HG02798 (cell line): Measurements from ENCODE around the gene SOX2.

Experiments
- ATAC-seq: cut with Tn5 transposase; IDR thresholded peaks from one replicate; pipeline ENCODE4 v1.9.1; 2021; ENCODE audit warnings: mild to moderate bottlenecking; ENCODE audit not compliant: unreplicated experiment, poor library complexity

Gene SOX2

DNA sequence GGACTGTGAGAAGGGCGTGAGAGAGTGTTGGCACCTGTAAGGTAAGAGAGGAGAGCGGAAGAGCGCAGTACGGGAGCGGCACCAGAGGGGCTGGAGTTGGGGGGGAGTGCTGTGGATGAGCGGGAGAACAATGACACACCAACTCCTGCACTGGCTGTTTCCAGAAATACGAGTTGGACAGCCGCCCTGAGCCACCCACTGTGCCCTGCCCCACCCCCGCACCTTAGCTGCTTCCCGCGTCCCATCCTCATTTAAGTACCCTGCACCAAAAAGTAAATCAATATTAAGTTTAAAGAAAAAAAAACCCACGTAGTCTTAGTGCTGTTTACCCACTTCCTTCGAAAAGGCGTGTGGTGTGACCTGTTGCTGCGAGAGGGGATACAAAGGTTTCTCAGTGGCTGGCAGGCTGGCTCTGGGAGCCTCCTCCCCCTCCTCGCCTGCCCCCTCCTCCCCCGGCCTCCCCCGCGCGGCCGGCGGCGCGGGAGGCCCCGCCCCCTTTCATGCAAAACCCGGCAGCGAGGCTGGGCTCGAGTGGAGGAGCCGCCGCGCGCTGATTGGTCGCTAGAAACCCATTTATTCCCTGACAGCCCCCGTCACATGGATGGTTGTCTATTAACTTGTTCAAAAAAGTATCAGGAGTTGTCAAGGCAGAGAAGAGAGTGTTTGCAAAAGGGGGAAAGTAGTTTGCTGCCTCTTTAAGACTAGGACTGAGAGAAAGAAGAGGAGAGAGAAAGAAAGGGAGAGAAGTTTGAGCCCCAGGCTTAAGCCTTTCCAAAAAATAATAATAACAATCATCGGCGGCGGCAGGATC is at the start of gene SOX2:
Gene SOX2, plus strand, starts transcription at position 601 of the 811 bp plus-strand sequence. CDS start 436 bp downstream, outside the sequence.
- no peak for ATAC-seq

- ATAC-seq: no peak
Observed at GRCh38 chr3:181683563-181683962, 28.2 kb upstream of the SOX2 start.

DNA sequence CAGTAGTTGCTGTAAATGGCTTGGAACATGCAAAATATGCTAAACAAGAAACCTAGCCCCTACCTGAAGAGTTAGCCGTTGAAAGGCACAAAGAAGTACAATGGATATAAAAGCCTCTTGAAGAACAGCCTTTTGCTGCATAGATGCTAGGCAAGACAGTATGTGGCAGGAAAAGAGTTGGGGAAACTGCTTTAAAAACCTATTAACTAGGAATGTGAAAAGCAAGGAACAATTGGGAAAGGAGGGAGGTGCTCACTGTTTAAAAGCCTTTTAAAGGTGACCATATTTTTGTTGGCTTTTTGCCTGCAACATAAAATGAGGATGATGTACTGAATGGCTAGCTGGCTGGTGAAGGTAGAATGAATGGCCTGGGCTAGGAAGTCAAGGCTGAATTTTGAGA is 24.5 kb upstream of the SOX2 start:
- no peak for ATAC-seq

DNA sequence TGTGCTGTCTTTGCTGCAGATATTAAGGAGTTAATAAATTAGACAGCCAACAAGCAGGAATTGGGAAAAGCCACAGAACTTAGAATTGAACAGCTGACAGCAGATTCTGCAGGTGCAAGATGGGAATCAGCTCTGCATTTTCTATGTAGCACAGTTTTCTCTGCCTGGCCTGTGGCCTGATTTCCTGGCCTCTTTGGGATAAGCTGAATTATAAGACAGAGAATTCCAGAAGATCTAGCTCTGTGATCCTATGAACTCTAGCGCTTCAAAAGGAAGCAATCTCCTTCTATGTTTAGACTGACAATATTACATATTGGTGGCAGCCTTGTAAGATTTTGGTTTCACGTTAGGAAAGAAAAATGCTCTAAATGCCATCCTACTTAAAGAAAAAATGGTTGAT is 24.0 kb upstream of the SOX2 start:
- ATAC-seq: no peak

- no peak for ATAC-seq
Observed at GRCh38 chr3:181689546-181689945, 22.2 kb upstream of the SOX2 start.

DNA sequence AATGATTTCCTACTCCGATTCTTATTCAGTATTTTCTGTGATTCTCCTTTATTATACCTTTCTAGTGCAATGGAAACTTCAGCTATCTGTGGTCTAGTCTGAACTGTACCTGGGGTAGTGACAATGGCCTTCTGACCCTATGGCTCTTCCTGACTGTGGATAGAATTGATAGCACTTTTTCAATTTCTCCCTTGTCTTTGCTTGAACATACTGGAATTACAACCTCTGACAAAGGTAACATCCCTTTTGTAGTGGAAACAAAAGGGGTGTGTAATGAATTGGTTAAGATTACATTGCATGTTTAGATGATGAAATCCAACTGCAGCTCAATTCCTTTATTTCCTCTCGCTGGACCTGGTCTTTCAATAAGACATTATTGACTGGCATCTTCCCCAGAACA is 21.0 kb upstream of the SOX2 start:
- ATAC-seq: no peak

DNA sequence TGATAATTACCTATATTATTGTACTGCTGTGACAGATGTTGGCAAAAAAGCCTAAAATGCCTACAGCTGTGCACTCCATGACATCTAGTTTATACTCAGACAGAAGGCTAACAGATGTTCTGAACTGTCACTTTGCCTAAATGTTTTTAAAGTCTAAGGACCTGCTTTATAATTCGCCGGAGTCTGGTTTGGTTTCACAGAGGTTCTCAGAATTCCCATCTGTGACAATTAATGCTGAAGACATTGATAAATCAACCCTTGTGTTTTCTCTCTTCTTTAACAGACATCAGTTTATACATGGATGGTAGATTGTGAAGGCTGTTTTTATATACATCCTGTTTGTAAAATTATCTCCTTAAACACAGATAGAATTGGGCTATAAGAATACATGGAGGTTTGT is 19.8 kb upstream of the SOX2 start:
- no peak for ATAC-seq

DNA sequence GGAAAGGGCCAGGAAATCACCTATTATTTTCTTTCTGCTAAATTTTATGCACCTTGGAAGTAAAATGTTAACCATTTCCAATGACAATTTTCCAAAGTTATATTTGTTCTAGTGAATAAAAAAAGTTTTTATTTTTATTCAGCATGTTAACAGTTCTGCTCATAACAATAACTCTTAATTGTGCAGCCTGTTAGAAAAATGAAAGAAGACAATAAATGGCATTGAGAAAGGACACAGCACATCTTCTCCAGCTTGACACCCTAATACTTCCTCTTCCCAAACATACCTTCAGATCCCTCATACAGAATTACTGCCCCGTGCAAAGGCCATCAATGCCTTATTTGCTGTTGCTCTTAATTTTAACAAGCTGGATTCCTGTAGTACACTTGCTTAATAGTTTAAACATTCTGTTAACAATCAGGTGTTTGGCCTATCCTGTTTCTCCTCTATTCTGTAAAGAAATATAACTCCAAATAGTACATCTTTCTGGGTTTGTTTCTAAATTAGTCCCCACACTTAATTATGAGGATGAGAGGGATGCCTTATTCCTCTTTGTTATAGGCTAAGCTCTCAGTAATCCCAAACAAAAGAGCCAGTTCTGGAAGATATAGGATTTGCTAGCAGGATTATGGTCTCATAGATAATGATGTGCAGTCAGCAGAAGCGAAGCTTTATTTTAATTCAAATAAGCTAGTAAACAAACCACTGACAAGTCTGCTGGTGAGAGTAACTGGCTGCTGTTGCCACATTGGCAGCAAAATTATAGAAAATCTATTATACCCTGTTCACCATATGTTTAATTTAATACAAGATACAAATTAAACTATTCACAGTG is 19.2 kb upstream of the SOX2 start:
- ATAC-seq: no peak

DNA sequence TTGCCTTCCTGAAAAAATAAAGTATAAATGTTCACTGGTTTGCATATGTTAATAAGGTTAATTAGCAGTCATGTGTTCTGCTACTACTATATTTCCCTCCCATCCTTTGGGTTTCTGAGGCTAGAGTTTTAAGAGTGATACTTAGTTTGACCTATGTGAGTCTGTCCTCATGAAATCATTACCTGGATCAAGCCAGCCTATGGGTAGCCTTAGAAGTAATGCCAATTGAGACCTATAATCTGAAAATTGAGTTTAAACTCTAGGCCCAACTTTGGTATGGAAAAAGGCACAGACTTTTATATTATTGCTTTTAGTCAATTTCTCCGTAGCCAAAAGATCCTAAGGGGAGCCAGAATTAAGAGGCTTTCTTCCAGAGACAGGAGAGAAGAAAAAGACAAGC is 18.4 kb upstream of the SOX2 start:
- no peak for ATAC-seq

DNA sequence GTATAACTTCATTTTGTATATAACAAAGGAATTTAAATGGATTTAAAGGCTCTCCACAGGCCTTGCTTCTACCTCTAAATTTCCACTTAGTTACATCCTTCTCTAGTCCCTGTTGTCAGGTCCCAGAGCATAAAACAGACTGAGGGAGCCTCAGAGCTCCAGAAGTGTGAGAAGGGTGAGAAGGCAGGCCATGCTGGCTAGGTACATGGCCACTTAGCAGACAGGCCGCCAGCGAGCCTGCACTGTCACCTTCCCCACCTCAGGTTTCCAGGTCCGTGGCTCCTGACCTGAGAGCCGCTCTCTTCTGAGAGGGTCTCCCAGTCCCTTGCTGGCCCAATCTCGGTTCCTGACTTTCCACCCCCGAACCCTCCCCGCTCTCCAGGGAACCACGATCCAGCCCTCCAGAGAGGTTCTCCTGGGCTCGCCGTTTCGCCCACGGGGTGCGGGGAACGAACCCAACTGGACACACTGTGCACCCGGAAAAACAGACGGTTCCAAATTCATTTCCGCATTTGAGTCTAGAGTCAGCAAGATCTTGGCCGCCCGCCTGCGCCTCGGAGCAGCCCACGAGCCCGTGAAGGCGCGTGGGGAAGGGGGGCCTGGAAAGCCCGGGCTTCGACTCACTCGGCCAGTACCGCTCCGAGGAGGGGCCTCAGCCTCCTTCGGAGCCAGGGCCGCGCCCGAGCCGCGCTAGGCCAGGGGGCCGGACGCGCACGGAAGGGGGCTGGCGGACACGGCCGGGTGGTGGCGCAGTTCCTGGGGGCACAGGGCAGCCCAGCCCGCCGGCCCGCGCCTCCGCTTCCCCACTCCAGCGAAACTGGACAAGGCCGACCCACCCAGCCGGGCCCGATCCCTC is 16.7 kb upstream of the SOX2 start:
- no peak for ATAC-seq

- ATAC-seq: no peak
Observed at GRCh38 chr3:181695661-181696491, 15.8 kb upstream of the SOX2 start.

- ATAC-seq: no peak
Observed at GRCh38 chr3:181696626-181697230, 15.0 kb upstream of the SOX2 start.

DNA sequence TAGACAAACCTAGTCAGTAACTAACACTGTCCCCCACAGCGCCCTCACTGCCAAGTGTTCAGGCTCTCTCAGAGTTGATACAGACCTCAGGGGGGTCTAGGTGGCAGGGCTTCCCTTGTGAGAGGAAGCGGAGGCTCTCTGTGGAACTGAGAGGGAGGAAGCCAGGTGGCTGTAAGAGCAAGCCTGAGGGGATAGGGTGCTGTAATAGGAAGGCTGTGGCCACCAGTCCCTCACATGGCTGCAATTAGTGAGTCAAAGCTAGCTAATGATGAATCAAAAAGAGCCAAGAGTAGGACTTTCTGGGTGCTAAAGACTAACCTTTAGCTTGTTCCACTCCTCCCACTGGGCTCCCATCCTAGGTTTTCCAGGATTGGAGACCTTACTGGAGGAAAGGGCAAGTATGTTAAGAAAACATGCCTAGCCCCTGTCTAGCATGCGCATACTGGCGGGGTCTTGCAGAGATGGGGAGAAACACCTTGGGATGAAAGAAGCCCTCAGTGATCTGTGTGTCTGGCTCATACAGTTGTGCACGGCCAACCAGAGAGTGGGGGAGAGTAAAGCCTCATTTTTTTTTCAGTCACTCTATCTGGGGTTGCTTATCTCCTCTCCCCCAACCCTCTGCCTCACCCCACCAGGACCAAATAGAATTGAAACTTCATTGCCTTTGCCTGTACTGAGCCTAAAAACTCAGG is 13.3 kb upstream of the SOX2 start:
- ATAC-seq: no peak

DNA sequence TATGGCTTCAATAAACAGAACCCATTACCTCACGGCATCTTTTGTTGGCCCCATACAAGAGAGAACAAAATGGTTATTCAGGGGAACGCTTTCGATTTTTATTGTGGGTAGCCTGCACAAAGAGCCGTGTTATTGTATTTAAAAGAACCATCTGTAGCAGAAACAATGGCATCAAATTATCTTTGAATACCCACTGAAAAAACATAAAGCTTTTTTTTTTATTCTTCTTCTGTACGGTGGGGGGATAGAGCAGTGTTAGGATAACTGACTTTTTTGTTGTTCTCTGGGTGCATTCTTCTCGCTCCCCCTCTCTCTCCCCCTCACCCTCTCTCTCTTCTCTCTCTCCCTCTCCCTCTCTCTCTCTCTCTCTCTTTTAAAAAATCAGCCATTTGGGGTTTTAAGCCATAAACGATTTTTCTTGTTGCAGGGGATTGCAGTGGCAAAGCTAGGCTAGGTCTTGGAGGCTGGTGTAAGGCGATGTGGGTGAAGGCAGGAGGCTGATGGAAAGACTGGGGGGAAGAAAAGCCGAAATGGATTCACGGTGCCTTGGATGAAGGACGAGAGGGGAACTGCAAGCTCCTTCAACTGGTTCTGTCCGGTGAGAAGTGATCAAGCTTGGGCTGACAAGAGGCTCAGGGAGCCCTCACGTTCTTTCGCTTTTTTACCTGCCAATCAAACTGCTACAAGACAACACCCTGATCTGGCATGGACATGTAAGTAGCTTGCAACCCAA is 12.4 kb upstream of the SOX2 start:
- no peak for ATAC-seq

DNA sequence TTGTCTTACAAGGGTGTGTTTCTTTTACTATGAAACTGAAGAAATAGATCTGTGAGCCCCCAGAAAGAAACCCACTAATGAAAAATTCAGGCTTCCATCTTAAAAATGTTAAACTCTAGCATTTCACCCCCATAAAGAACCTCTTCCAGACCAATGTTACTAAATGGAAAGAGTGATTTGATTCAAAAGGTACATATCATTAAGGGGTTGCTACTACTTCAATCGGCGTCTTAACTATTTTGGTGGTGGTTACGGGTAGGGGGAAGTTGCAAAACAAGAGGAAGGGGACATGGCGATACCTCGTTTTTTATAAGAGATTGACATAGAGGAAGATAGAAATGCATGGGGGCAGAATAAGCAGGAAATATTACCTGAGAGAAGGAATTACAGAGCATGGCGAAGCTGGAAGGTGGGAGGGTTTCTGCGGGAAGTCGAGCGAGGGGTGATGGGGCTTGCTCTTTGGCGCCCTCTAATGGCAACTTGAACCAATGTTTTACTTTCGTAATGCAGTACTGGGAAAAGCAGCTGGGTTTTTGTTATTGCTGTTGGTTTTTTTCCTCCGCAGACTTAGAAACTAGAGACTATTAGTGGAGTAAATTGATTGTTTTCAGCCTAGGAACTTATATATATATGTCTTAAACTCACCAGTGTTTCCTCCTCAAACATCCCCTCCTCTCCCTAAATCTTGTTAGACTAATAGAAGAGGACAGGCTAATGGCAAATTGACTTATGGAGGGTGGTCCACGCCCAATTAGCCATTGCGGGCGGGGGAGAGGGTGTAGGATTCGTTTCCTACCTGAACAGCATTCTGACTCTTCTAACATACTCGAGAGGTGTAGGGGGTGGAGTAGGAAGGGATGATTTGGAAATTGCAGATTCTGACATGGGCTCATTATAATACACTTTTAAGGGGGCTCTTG is 11.3 kb upstream of the SOX2 start:
- ATAC-seq: peak; percentile 74

- ATAC-seq: no peak
Observed at GRCh38 chr3:181701096-181701495, 10.6 kb upstream of the SOX2 start.
